Measurements from ENCODE around the gene CD3G. TPM values are rescaled to one million over a fixed set of nuclear protein-coding genes. Genes with fewer than 3 reads are reported as not detected.

Gene CD3G
- polyA plus RNA-seq, 3 donors = 0.84 to 1.9 TPM; not detected in 1

GRCh38 chr11:118342503-118343161 is 1.5 kb upstream of the CD3G start, which contains the start of gene CD3D:
Gene CD3D, minus strand, starts transcription at chr11:118342705. Its CDS starts 98 bp downstream, at chr11:118342607.
- peak within 1 kb of the TSS in 1 of 7 donors; percentile 52 for H3K27ac Mint-ChIP-seq
- 96% methylated on average over 10 of the region's 13 CpGs for WGBS (ENCODE audit: insufficient coverage)
- no peak within 1 kb of the TSS for H3K27ac ChIP-seq (ENCODE audit: low read depth in 1 of 2, low read length in 2 of 2)
- intact Hi-C loops (cut with micrococcal nuclease) = no loop called here
- no peaks in the 10 kb centered on the region for H3K27me3 ChIP-seq (ENCODE audit: control insufficient read depth in 2 of 2, insufficient read depth in 2 of 2, low read length in 2 of 2)
- H2AFZ ChIP-seq (ENCODE audit: insufficient read depth, low read depth, low read length, poor library complexity, severe bottlenecking) = no peak within 1 kb of the TSS
- H3K79me2 ChIP-seq (ENCODE audit: insufficient read depth, low read length) = no peaks in the 10 kb centered on the region
- H3K36me3 ChIP-seq (replicated peaks in 1 of 2; ENCODE audit: control insufficient read depth in 1 of 2, insufficient read depth in 2 of 2, low read length in 2 of 2) = no peaks in the 10 kb centered on the region
- no peaks in the 10 kb centered on the region for H3K4me1 ChIP-seq (ENCODE audit: control insufficient read depth in 1 of 2, insufficient read depth in 2 of 2, low read length in 2 of 2)
- H3K9me3 Mint-ChIP-seq = no peaks in the 10 kb centered on the region
- peak within 1 kb of the TSS in 1 of 2 donors; percentile 44 for H3K4me3 Mint-ChIP-seq
- H3K27me3 Mint-ChIP-seq (ENCODE audit: low read depth in 3 of 3) = peaks cover 3 to 7% (median 6%) of the 10 kb centered on the region in 3 donors
- no peak within 1 kb of the TSS for H3K4me2 ChIP-seq (replicated peaks; ENCODE audit: extremely low read depth, low read length, poor library complexity, severe bottlenecking)
- no peak for DNase-seq
- no peaks in the 10 kb centered on the region for H3K4me1 Mint-ChIP-seq
- H3K9ac ChIP-seq (ENCODE audit: insufficient read depth, low read length, poor library complexity, severe bottlenecking) = no peak within 1 kb of the TSS
- no peaks in the 10 kb centered on the region for H4K20me1 ChIP-seq (ENCODE audit: insufficient read depth, low read length)
- no peaks in the 10 kb centered on the region for H3K36me3 Mint-ChIP-seq
- TF ChIP-seq, protein P1, sequence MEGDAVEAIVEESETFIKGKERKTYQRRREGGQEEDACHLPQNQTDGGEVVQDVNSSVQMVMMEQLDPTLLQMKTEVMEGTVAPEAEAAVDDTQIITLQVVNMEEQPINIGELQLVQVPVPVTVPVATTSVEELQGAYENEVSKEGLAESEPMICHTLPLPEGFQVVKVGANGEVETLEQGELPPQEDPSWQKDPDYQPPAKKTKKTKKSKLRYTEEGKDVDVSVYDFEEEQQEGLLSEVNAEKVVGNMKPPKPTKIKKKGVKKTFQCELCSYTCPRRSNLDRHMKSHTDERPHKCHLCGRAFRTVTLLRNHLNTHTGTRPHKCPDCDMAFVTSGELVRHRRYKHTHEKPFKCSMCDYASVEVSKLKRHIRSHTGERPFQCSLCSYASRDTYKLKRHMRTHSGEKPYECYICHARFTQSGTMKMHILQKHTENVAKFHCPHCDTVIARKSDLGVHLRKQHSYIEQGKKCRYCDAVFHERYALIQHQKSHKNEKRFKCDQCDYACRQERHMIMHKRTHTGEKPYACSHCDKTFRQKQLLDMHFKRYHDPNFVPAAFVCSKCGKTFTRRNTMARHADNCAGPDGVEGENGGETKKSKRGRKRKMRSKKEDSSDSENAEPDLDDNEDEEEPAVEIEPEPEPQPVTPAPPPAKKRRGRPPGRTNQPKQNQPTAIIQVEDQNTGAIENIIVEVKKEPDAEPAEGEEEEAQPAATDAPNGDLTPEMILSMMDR (IDR thresholded peaks at IDR 0.05) = no peak
- H3K9me3 ChIP-seq (replicated peaks in 1 of 2; ENCODE audit: control insufficient read depth in 1 of 2, insufficient read depth in 1 of 2, low read length in 2 of 2) = no peaks in the 10 kb centered on the region
- no peak within 1 kb of the TSS for H3K4me3 ChIP-seq (replicated peaks in 1 of 3; ENCODE audit: low read depth in 2 of 3, low read length in 3 of 3)

DNA sequence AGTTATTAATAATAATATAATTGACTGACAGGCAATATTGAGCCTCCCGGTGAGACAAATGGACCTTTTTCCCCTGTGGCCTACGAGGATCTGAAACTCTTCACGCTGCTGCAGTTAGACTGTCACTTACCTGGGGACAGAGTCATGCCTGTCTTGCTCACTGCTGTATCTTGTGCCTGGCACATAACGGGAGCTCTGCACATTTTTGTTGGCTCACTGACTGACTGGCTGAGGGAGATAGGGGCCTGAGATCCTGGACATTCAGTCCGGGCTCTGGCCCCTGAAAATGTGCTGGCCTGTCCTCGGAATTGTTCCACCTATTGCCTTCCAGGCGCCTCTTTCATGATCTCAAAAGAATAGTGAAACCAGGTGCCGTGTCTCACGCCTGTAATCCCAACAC is 896 bp upstream of the CD3G start:
- Histone ChIP-seq H3K79me2 (ENCODE audit: insufficient read depth, low read length) (no peaks in the 10 kb centered on the region), H3K27me3 (ENCODE audit: control insufficient read depth in 2 of 2, insufficient read depth in 2 of 2, low read length in 2 of 2) (no peaks in the 10 kb centered on the region), H3K9me3 (replicated peaks in 1 of 2; ENCODE audit: control insufficient read depth in 1 of 2, insufficient read depth in 1 of 2, low read length in 2 of 2) (no peaks in the 10 kb centered on the region), H3K36me3 (replicated peaks in 1 of 2; ENCODE audit: control insufficient read depth in 1 of 2, insufficient read depth in 2 of 2, low read length in 2 of 2) (no peaks in the 10 kb centered on the region), H3K9ac (ENCODE audit: insufficient read depth, low read length, poor library complexity, severe bottlenecking) (no peak overlapping the region), H3K4me3 (replicated peaks in 1 of 3; ENCODE audit: low read depth in 2 of 3, low read length in 3 of 3) (no peak overlapping the region), H3K4me2 (replicated peaks; ENCODE audit: extremely low read depth, low read length, poor library complexity, severe bottlenecking) (no peak overlapping the region), H3K27ac (ENCODE audit: low read depth in 1 of 2, low read length in 2 of 2) (no peak overlapping the region), H2AFZ (ENCODE audit: insufficient read depth, low read depth, low read length, poor library complexity, severe bottlenecking) (no peak overlapping the region), H4K20me1 (ENCODE audit: insufficient read depth, low read length) (no peaks in the 10 kb centered on the region), H3K4me1 (ENCODE audit: control insufficient read depth in 1 of 2, insufficient read depth in 2 of 2, low read length in 2 of 2) (no peaks in the 10 kb centered on the region)
- Mint-ChIP-seq H3K27ac (no peak overlapping the region), H3K9me3 (no peaks in the 10 kb centered on the region), H3K36me3 (no peaks in the 10 kb centered on the region), H3K4me1 (no peaks in the 10 kb centered on the region), H3K4me3 (no peak overlapping the region), H3K27me3 (ENCODE audit: low read depth in 3 of 3) (peaks cover 3 to 8% (median 4%) of the 10 kb centered on the region in 3 donors)
- TF ChIP-seq, protein P1 (IDR thresholded peaks at IDR 0.05) = no peak
- DNase-seq = no peak
- intact Hi-C loops (cut with micrococcal nuclease) = no loop called here
- WGBS (ENCODE audit: insufficient coverage) = 91% methylated on average over 7 of the region's 9 CpGs

Data from CD14-positive monocyte (primary cell).